Endothelial cell of umbilical vein (primary cell): Measurements from ENCODE around the gene OR10G8.

Experiments
- EZH2 ChIP-seq: IDR thresholded peaks from 2 replicates; pipeline ENCODE4 v1.6.1; 2012; ENCODE audit warnings: borderline replicate concordance, low read depth, mild to moderate bottlenecking, moderate library complexity, low read length, inconsistent platforms; ENCODE audit not compliant: severe bottlenecking
- FOS ChIP-seq: IDR thresholded peaks from 2 replicates; pipeline ENCODE4 v1.6.1; 2011; ENCODE audit warnings: mild to moderate bottlenecking, low read length, moderate library complexity, borderline replicate concordance; ENCODE audit not compliant: insufficient read depth
- POLR2A ChIP-seq: IDR thresholded peaks from 2 replicates; pipeline ENCODE4 v1.6.1; 2012; ENCODE audit warnings: low read depth, mild to moderate bottlenecking, control low read depth, low read length
- POLR2AphosphoS5 ChIP-seq: IDR thresholded peaks from 2 replicates; pipeline ENCODE4 v1.6.1; 2012; ENCODE audit warnings: low read depth, mild to moderate bottlenecking, control low read depth, low read length, moderate library complexity; ENCODE audit not compliant: insufficient read depth
- TF ChIP-seq, protein P1 (sequence below), 2 donors: IDR thresholded peaks; 1 replicate in 1 of 2; 2 replicates in 1 of 2; pipeline ENCODE4 v1.5.1; 2011; ENCODE audit warnings: low read length in 2 of 2, mild to moderate bottlenecking in 2 of 2, moderate library complexity in 2 of 2, control low read depth in 1 of 2, inconsistent platforms in 1 of 2, low read depth in 1 of 2; ENCODE audit not compliant: insufficient read depth in 1 of 2; ENCODE audit errors: extremely low read depth in 1 of 2
- TF ChIP-seq, protein P2 (sequence below): IDR thresholded peaks from 2 replicates; pipeline ENCODE4 v1.6.1; 2011; ENCODE audit not compliant: insufficient read depth, insufficient read length

GRCh38 chr11:124026498-124026897 is at the start of gene OR10G8:
- TF ChIP-seq, protein P1, sequence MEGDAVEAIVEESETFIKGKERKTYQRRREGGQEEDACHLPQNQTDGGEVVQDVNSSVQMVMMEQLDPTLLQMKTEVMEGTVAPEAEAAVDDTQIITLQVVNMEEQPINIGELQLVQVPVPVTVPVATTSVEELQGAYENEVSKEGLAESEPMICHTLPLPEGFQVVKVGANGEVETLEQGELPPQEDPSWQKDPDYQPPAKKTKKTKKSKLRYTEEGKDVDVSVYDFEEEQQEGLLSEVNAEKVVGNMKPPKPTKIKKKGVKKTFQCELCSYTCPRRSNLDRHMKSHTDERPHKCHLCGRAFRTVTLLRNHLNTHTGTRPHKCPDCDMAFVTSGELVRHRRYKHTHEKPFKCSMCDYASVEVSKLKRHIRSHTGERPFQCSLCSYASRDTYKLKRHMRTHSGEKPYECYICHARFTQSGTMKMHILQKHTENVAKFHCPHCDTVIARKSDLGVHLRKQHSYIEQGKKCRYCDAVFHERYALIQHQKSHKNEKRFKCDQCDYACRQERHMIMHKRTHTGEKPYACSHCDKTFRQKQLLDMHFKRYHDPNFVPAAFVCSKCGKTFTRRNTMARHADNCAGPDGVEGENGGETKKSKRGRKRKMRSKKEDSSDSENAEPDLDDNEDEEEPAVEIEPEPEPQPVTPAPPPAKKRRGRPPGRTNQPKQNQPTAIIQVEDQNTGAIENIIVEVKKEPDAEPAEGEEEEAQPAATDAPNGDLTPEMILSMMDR (IDR thresholded peaks at IDR 0.05; ENCODE audit: extremely low read depth in 1 of 2, insufficient read depth in 1 of 2, low read depth in 1 of 2, low read length in 2 of 2) = no peak
- TF ChIP-seq, protein P2, sequence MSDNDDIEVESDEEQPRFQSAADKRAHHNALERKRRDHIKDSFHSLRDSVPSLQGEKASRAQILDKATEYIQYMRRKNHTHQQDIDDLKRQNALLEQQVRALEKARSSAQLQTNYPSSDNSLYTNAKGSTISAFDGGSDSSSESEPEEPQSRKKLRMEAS = no peak
- TF ChIP-seq POLR2AphosphoS5 (no peak), POLR2A (no peak), FOS (no peak), EZH2 (no peak)
